PFSK-1 (cell line): ENCODE results near the gene RSAD1.

Source experiments
- FOXP2 ChIP-seq: optimal IDR thresholded peaks from 2 replicates; pipeline ENCODE3; 2011; ENCODE audit warnings: borderline replicate concordance, control low read depth, inconsistent platforms; ENCODE audit not compliant: insufficient read depth; ENCODE audit errors: extremely low read length, extremely low read depth
- POLR2AphosphoS5 ChIP-seq: IDR thresholded peaks from 2 replicates; pipeline ENCODE4 v1.6.1; 2012; ENCODE audit warnings: low read depth, mild to moderate bottlenecking, control low read depth, low read length, moderate library complexity
- REST ChIP-seq, 2 experiments: IDR thresholded peaks; 2 replicates each; pipeline versions ENCODE4 v1.6.1 to v1.8.0; 2011 to 2012; ENCODE audit warnings: low read depth in 2 of 2, low read length in 2 of 2, control low read depth in 1 of 2, inconsistent platforms in 1 of 2, mild to moderate bottlenecking in 1 of 2, moderate library complexity in 1 of 2; ENCODE audit not compliant: insufficient read depth in 1 of 2
- SIN3A ChIP-seq: IDR thresholded peaks from 2 replicates; pipeline ENCODE4 v1.6.1; 2012; ENCODE audit warnings: mild to moderate bottlenecking, low read length, moderate library complexity, borderline replicate concordance; ENCODE audit not compliant: insufficient read depth
- TAF1 ChIP-seq: IDR thresholded peaks from 2 replicates; pipeline ENCODE4 v1.6.1; 2012; ENCODE audit warnings: low read length, control low read depth, borderline replicate concordance; ENCODE audit not compliant: insufficient read depth

Gene RSAD1

GRCh38 chr17:50524838-50525237 lies 46.2 kb downstream of the RSAD1 start:
- no peak for TF ChIP-seq REST (IDR thresholded peaks at IDR 0.05; ENCODE audit: insufficient read depth in 1 of 2, low read depth in 2 of 2, low read length in 2 of 2)
- TF ChIP-seq POLR2AphosphoS5, result no peak
- no peak for TF ChIP-seq FOXP2
- no peak for TF ChIP-seq TAF1
- no peak for TF ChIP-seq SIN3A

- TF ChIP-seq POLR2AphosphoS5 (no peak), SIN3A (no peak), FOXP2 (no peak), REST (IDR thresholded peaks at IDR 0.05; ENCODE audit: insufficient read depth in 1 of 2, low read depth in 2 of 2, low read length in 2 of 2) (no peak), TAF1 (no peak)
Observed at GRCh38 chr17:50527155-50527762, 48.6 kb downstream of the RSAD1 start.

DNA sequence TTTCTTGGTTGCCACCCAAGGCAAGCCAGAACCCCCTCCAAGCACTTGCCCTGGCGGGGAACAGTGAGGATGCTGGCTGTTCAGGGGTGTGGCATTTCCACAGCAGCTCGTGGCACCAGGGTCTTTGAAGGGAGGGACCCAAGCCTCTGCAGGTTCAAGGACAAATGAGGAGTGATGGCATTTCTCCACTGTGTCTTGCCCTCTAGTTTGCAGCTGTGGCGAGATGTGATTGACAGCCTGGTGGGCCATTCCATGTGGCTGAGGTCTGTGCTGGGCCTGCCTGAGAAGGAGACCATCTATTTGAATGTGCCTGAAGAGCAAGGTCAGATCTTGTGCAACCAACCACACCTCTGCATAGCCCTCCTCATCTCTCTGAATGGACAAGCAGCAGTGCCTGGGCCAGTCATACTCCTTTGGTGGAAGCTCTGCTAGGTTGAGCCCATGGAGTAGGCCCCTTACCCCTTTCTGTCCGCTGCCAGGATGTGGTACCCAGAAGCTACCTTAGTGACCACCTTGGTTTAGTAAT lies 49.4 kb downstream of the RSAD1 start:
- TF ChIP-seq TAF1, result no peak
- TF ChIP-seq FOXP2, result no peak
- no peak for TF ChIP-seq REST (IDR thresholded peaks at IDR 0.05; ENCODE audit: insufficient read depth in 1 of 2, low read depth in 2 of 2, low read length in 2 of 2)
- no peak for TF ChIP-seq POLR2AphosphoS5
- no peak for TF ChIP-seq SIN3A

- TF ChIP-seq REST (IDR thresholded peaks at IDR 0.05; ENCODE audit: insufficient read depth in 1 of 2, low read depth in 2 of 2, low read length in 2 of 2) (no peak), TAF1 (no peak), SIN3A (no peak), FOXP2 (no peak), POLR2AphosphoS5 (no peak)
Observed at GRCh38 chr17:50529849-50530248, 51.2 kb downstream of the RSAD1 start.
